22Rv1 (cell line): ENCODE results near the gene DEGS1.

Experiments
- CTCF ChIP-seq: fragments of 450-650 bp; IDR thresholded peaks from 2 replicates; pipeline ENCODE4 v1.5.1; 2017; ENCODE audit warnings: mild to moderate bottlenecking
- ZFX ChIP-seq: fragments of 450-650 bp; IDR thresholded peaks from 2 replicates; pipeline ENCODE4 v1.6.1; 2017; ENCODE audit warnings: antibody characterized with exemption, borderline replicate concordance

DNA sequence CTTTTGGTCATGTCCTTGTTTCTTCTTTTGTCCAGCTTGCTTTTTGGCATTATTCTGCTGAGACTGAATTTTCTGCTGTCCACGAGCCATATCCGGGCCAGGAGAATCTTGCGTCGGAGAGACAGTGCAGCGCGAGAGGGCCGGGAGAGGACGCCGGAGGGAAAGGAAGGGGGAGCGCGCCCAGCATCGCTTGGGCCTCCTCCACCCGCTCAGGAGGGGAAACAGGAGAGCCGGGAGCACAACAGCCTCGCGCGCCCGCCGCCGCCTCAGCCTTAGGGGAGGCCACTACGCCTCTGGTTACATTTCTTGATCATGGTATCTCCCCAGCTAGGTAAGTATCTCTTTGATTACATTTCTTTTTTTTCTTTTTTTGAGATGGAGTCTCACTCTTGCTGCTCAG is 7.4 kb upstream of the DEGS1 start:
- TF ChIP-seq CTCF (no peak), ZFX (no peak)
